ENCODE results near the gene DENR.
"Not testable (repeated sequence)": the region's sequence is repeated elsewhere in the genome, so short reads cannot be mapped to it uniquely, and the experiment has no call there.

The DENR gene

GRCh38 chr12:122803937-122804336 lies 51.3 kb downstream of the DENR start:
- no peak overlapping the region for H3K27ac ChIP-seq
- POLR2A ChIA-PET (ENCODE audit: low non-redundant PET) = no interaction called here
- no peak for TF ChIP-seq CTCF (conservative IDR thresholded peaks at IDR 0.05; ENCODE audit: low read depth)
- DNase-seq (ENCODE audit: low spot score) = no peak
- CTCF ChIA-PET = interaction anchor here (0.8 to 1.0 kb wide), 2 partner anchors 13 to 56 kb away, joined by 3 to 4 read pairs; no protein-coding TSS in a partner anchor

DNA sequence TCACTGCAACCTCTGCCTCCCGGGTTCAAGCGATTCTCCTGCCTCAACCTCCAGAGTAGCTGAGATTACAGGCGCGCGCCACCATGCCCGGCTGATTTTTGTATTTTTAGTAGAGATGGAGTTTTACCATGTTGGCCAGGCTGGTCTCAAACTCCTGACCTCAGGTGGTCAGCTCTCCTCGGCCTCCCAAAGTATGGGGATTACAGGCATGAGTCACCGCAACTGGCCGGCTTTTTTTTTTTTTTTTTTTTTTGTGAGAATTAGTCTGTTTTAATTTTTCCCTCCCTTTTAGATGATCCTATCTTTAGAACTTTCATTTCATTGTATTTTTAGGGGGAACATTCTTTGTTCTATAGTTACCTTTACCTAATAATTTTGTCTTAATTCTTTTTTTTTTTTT lies 52.3 kb downstream of the DENR start:
- ChIA-PET CTCF (interaction anchor here (1.1 kb wide), 1 partner anchor 24 kb away, joined by 4 read pairs; no protein-coding TSS in a partner anchor), POLR2A (ENCODE audit: low non-redundant PET) (interaction anchor here (0.6 kb wide), 1 partner anchor 142 kb away, joined by 4 read pairs; no protein-coding TSS in a partner anchor)
- H3K27ac ChIP-seq; DNase-seq (ENCODE audit: low spot score): not testable (repeated sequence)

DNA sequence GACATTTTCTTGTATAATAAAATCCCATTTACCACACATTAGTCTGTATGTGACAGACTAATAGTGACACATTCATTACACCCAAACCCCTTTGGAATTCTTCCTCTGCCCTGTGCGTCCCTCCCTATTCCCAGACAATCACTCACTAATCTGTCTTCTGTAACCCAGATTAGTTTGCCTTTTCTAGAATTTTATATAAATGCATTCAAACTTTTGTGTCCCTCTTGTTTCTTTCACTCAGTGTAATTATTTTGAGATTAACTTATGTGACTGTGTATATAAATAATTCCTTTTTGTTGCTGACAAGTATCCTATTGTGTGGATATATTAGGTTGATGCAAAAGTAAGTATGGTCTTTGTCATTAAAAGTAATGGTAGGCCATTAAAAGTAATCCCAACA lies 55.0 kb downstream of the DENR start:
- CTCF ChIA-PET = interaction anchor here (1.2 kb wide), 1 partner anchor 14 kb away, joined by 7 read pairs; no protein-coding TSS in a partner anchor
- no peak overlapping the region for H3K27ac ChIP-seq
- TF ChIP-seq CTCF (conservative IDR thresholded peaks at IDR 0.05; ENCODE audit: low read depth) = no peak
- POLR2A ChIA-PET (ENCODE audit: low non-redundant PET) = no interaction called here
- no peak for DNase-seq (ENCODE audit: low spot score)

- ChIA-PET POLR2A (ENCODE audit: low non-redundant PET) (no interaction called here), CTCF (interaction anchor here (0.6 kb wide), 1 partner anchor 97 kb away, joined by 3 read pairs; no protein-coding TSS in a partner anchor)
- DNase-seq (ENCODE audit: low spot score) = no peak
- no peak for TF ChIP-seq CTCF (conservative IDR thresholded peaks at IDR 0.05; ENCODE audit: low read depth)
- no peak overlapping the region for H3K27ac ChIP-seq
Observed at GRCh38 chr12:122811777-122812176, 59.2 kb downstream of the DENR start.

GRCh38 chr12:122813310-122813713 lies 60.7 kb downstream of the DENR start:
- no peak for TF ChIP-seq CTCF (conservative IDR thresholded peaks at IDR 0.05; ENCODE audit: low read depth)
- DNase-seq (ENCODE audit: low spot score) = no peak
- ChIA-PET POLR2A (ENCODE audit: low non-redundant PET) (no interaction called here), CTCF (no interaction called here)
- no peak overlapping the region for H3K27ac ChIP-seq

GRCh38 chr12:122819209-122819785 lies 66.7 kb downstream of the DENR start:
- DNase-seq (ENCODE audit: low spot score) = no peak
- ChIA-PET CTCF (interaction anchor here (0.7 kb wide), 1 partner anchor 412 kb away, joined by 3 read pairs; no protein-coding TSS in a partner anchor), POLR2A (ENCODE audit: low non-redundant PET) (no interaction called here)
- H3K27ac ChIP-seq = no peak overlapping the region
- no peak for TF ChIP-seq CTCF (conservative IDR thresholded peaks at IDR 0.05; ENCODE audit: low read depth)

DNA sequence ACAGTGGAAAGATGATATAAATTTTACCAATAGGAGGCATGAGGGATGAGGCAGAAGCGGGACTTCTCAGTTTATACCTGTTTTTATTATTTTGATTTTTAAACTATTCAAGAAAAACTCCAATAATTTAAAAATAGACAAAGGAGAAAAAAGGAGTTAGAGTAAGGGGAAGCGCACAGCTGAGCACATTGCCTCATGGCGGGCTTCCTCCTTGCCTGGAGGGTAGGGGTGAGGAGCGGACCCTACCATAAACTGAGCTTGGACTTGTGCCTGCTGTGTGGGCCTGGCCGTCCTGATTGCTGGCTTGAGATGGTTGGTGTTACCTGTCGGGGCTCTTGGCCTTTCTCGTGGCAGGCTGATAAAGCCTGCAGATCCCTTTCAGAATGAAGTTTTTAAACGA lies 67.5 kb downstream of the DENR start:
- no peak overlapping the region for H3K27ac ChIP-seq
- ChIA-PET CTCF (no interaction called here), POLR2A (ENCODE audit: low non-redundant PET) (no interaction called here)
- no peak for TF ChIP-seq CTCF (conservative IDR thresholded peaks at IDR 0.05; ENCODE audit: low read depth)
- no peak for DNase-seq (ENCODE audit: low spot score)

All from RWPE1 (cell line).